SK-N-SH treated with all-trans-retinoic acid at 6 μM for 48 hours (cell line): ENCODE data around the gene UBE2Z.
"Not testable (repeated sequence)": the region's sequence is repeated elsewhere in the genome, so short reads cannot be mapped to it uniquely, and the experiment has no call there.

Experiments
- CREB5 ChIP-seq: fragments of 250-450 bp; sonication (Bioruptor Pico); IDR thresholded peaks from 2 replicates; pipeline ENCODE4 v1.5.1; 2020; ENCODE audit warnings: low read depth, mild to moderate bottlenecking, moderate library complexity
- CSDC2 ChIP-seq: fragments of 250-450 bp; sonication (Bioruptor Pico); IDR thresholded peaks from 2 replicates; pipeline ENCODE4 v1.5.0; 2020; ENCODE audit warnings: mild to moderate bottlenecking, moderate library complexity
- ESRRG ChIP-seq: fragments of 250-450 bp; sonication (Bioruptor Pico); IDR thresholded peaks from 2 replicates; pipeline ENCODE4 v1.6.1; 2021; ENCODE audit warnings: mild to moderate bottlenecking
- OSR1 ChIP-seq: fragments of 250-450 bp; sonication (Bioruptor Pico); IDR thresholded peaks from 2 replicates; pipeline ENCODE4 v1.8.0; 2022; ENCODE audit warnings: moderate library complexity, mild to moderate bottlenecking, inconsistent platforms
- PATZ1 ChIP-seq: fragments of 250-450 bp; sonication (Bioruptor Pico); IDR thresholded peaks from 2 replicates; pipeline ENCODE4 v1.8.0; 2020; ENCODE audit warnings: mild to moderate bottlenecking, moderate library complexity, borderline replicate concordance
- PPARA ChIP-seq: fragments of 250-450 bp; sonication (Bioruptor Pico); IDR thresholded peaks from 2 replicates; pipeline ENCODE4 v1.5.0; 2020; ENCODE audit warnings: mild to moderate bottlenecking, borderline replicate concordance
- RARB ChIP-seq: fragments of 250-450 bp; sonication (Bioruptor Pico); IDR thresholded peaks from 2 replicates; pipeline ENCODE4 v1.8.0; 2021; ENCODE audit warnings: mild to moderate bottlenecking, moderate library complexity
- SNAI2 ChIP-seq: fragments of 250-450 bp; sonication (Bioruptor Pico); IDR thresholded peaks from 2 replicates; pipeline ENCODE4 v1.5.0; 2020; ENCODE audit warnings: mild to moderate bottlenecking, moderate library complexity
- ZC3H10 ChIP-seq: fragments of 250-450 bp; sonication (Bioruptor Pico); IDR thresholded peaks from 2 replicates; pipeline ENCODE4 v1.5.1; 2021; ENCODE audit warnings: mild to moderate bottlenecking, moderate library complexity
- ZFP30 ChIP-seq: fragments of 450-650 bp; formaldehyde crosslinking; IDR thresholded peaks from 2 replicates; pipeline ENCODE4 v1.5.0; 2022; ENCODE audit warnings: mild to moderate bottlenecking, moderate library complexity
- ZNF8 ChIP-seq: fragments of 450-650 bp; formaldehyde crosslinking; IDR thresholded peaks from 2 replicates; pipeline ENCODE4 v1.5.0; 2020; ENCODE audit warnings: mild to moderate bottlenecking, moderate library complexity
- TF ChIP-seq, protein P1 (sequence below): fragments of 250-450 bp; sonication (Bioruptor Pico); IDR thresholded peaks from 2 replicates; pipeline ENCODE4 v1.5.1; 2021; ENCODE audit warnings: mild to moderate bottlenecking, moderate library complexity

- TF ChIP-seq CREB5; PPARA (CRISPR knock-in tag); ZNF8 (CRISPR knock-in tag); OSR1 (CRISPR knock-in tag); ESRRG (CRISPR knock-in tag); CSDC2; ZC3H10; PATZ1 (CRISPR knock-in tag); RARB (CRISPR knock-in tag); ZFP30 (CRISPR knock-in tag); SNAI2 (CRISPR knock-in tag): not testable (repeated sequence)
- TF ChIP-seq, protein P1, sequence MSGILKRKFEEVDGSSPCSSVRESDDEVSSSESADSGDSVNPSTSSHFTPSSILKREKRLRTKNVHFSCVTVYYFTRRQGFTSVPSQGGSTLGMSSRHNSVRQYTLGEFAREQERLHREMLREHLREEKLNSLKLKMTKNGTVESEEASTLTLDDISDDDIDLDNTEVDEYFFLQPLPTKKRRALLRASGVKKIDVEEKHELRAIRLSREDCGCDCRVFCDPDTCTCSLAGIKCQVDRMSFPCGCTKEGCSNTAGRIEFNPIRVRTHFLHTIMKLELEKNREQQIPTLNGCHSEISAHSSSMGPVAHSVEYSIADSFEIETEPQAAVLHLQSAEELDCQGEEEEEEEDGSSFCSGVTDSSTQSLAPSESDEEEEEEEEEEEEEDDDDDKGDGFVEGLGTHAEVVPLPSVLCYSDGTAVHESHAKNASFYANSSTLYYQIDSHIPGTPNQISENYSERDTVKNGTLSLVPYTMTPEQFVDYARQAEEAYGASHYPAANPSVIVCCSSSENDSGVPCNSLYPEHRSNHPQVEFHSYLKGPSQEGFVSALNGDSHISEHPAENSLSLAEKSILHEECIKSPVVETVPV = not testable (repeated sequence)
These were observed 37.0 kb downstream of the UBE2Z start for GRCh38 chr17:48945261-48945651.
